NCI-H2227 treated with DMSO at 0.1 percent for 48 hours (cell line): ENCODE data around the gene MED31.
A peak's percentile ranks its signal among the peaks of the same experiment; 100 is the strongest.
"Not testable (repeated sequence)": the region's sequence is repeated elsewhere in the genome, so short reads cannot be mapped to it uniquely, and the experiment has no call there.

Experiments used
- DNase-seq: peaks from one replicate; lab custom pipeline; 2025; lab: John Stamatoyannopoulos, UW

The MED31 gene

GRCh38 chr17:6677158-6677831 is 25.9 kb upstream of the MED31 start:
- no peak for DNase-seq

GRCh38 chr17:6676802-6677157 is 25.4 kb upstream of the MED31 start:
- DNase-seq: no peak

- DNase-seq: no peak
Measured at GRCh38 chr17:6675201-6675825, 23.9 kb upstream of the MED31 start.

GRCh38 chr17:6674586-6674985 is 23.2 kb upstream of the MED31 start:
- no peak for DNase-seq

GRCh38 chr17:6671431-6671830 is 20.0 kb upstream of the MED31 start:
- DNase-seq: no peak

- no peak for DNase-seq
Measured at GRCh38 chr17:6670999-6671398, 19.6 kb upstream of the MED31 start.

GRCh38 chr17:6670571-6670970 is 19.2 kb upstream of the MED31 start:
- DNase-seq: no peak

- no peak for DNase-seq
Measured at GRCh38 chr17:6669479-6670212, 18.2 kb upstream of the MED31 start.

GRCh38 chr17:6668727-6669425 is 17.5 kb upstream of the MED31 start:
- no peak for DNase-seq

- DNase-seq: no peak
Measured at GRCh38 chr17:6668219-6668618, 16.8 kb upstream of the MED31 start.

- DNase-seq: no peak
Measured at GRCh38 chr17:6667516-6667915, 16.1 kb upstream of the MED31 start.

- DNase-seq: no peak
Measured at GRCh38 chr17:6666557-6666956, 15.2 kb upstream of the MED31 start.

GRCh38 chr17:6666077-6666521 is 14.7 kb upstream of the MED31 start:
- DNase-seq: peak; percentile 53

- DNase-seq: not testable (repeated sequence)
Measured at GRCh38 chr17:6663200-6663599, 11.8 kb upstream of the MED31 start.

GRCh38 chr17:6661464-6661848 is 10.1 kb upstream of the MED31 start:
- no peak for DNase-seq

- DNase-seq: no peak
Measured at GRCh38 chr17:6660805-6661463, 9.5 kb upstream of the MED31 start.

- DNase-seq: no peak
Measured at GRCh38 chr17:6660101-6660500, 8.7 kb upstream of the MED31 start.

GRCh38 chr17:6658411-6658810 is 7.0 kb upstream of the MED31 start:
- not testable (repeated sequence) for DNase-seq

- no peak for DNase-seq
Measured at GRCh38 chr17:6657633-6658287, 6.4 kb upstream of the MED31 start.

- DNase-seq: not testable (repeated sequence)
Measured at GRCh38 chr17:6656797-6657632, 5.6 kb upstream of the MED31 start.
